GM21367 (cell line): ENCODE data around the gene MEGF11.
"Not testable (repeated sequence)": the region's sequence is repeated elsewhere in the genome, so short reads cannot be mapped to it uniquely, and the experiment has no call there.

Experiments
- ATAC-seq: cut with Tn5 transposase; IDR thresholded peaks from one replicate; pipeline ENCODE4 v1.9.1; 2021; ENCODE audit not compliant: unreplicated experiment

MEGF11 gene

GRCh38 chr15:66276546-66276945, 23.0 kb upstream of the MEGF11 start:
- ATAC-seq: no peak

DNA sequence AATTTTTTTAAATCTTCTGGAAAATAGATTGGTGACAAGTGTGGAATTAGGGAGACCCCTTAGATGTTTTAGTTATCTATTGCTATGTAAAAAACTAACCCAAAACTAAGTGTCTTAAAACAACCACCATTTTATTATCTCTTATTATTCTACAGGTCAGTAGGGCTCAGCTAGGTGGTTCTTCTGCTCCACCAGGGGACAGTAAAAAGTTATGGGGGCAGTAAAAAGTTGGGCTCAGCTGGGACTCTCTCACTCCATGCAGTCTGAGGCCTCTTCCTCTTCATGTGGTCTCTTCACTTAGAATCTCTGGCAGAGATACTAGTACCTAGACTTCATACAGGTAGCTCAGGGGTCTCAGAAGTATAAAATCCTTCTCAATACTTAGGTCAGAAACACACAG, 21.8 kb upstream of the MEGF11 start:
- no peak for ATAC-seq

- no peak for ATAC-seq
Measured at GRCh38 chr15:66270932-66271331, 17.4 kb upstream of the MEGF11 start.

GRCh38 chr15:66269326-66270090, 16.0 kb upstream of the MEGF11 start:
- no peak for ATAC-seq

DNA sequence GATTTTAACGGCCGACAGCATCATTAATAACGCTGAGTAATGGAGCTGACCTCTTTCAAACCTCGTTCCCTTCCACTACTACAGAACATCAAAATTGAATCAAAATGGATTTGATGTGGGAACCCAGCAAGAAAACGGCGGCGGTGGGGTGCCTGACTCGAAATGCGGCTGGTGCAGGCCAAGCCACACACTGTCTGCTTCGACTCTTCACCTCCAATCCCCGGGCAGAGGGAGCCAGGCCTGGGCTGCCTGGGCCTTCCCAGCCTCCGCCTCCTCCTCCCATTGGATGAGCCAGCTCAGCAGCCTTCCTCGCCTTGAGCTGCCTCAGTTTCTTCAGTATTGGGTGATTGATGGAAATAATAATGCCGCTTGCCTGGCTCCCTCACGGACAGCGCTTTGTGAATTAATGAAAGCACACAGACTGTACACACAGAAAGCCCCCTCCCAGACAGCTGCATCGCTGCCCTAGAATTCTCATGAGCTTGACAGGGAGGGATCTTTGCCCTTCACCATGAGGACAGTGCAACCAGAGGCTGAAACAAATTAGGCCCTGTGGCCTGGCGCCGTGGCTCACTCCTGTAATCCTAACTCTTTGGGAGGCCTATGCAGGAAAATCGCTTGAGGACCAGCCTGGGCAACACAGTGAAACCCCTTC, 11.4 kb upstream of the MEGF11 start:
- ATAC-seq: no peak

- not testable (repeated sequence) for ATAC-seq
Measured at GRCh38 chr15:66262837-66263236, 9.3 kb upstream of the MEGF11 start.

GRCh38 chr15:66261056-66261455, 7.5 kb upstream of the MEGF11 start:
- ATAC-seq: no peak

GRCh38 chr15:66256692-66257091, 3.1 kb upstream of the MEGF11 start:
- ATAC-seq: no peak

DNA sequence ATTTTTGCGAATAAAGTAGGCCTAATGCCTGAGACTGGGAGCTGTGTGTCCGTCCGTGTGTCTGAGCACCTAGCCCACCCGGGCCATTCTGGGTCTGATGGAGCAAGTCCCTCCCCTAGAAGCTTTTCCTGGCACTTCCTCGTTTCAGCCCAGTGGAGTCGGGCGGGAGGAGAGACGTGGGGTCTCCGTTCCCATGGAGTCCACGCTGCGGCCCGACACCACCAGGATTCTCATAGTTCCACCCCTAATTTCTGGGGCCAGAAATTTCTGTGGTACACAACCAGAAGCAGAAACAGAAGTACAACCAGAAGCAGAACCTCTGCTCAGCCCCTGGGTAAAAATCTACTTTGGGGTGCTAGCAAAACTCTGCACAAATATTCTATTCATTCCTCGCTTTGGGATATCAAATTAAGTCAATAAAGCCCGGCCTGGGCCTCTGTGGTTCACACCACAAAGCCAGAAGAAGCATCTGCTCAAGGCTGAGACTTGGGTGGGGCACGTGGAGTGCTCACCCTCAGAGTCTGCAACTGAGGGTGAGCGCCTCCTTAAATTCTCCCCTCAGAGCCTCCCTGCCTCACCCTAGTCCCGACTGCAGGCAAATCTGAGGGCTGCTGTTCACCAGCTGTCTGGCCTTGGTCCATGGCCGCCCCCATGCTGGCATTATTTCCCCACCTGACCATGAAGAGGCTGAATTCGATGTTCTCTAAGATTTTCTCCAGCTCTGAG, 1.6 kb upstream of the MEGF11 start:
- no peak for ATAC-seq

- ATAC-seq: no peak
Measured at GRCh38 chr15:66254089-66254950, 770 bp upstream of the MEGF11 start.

DNA sequence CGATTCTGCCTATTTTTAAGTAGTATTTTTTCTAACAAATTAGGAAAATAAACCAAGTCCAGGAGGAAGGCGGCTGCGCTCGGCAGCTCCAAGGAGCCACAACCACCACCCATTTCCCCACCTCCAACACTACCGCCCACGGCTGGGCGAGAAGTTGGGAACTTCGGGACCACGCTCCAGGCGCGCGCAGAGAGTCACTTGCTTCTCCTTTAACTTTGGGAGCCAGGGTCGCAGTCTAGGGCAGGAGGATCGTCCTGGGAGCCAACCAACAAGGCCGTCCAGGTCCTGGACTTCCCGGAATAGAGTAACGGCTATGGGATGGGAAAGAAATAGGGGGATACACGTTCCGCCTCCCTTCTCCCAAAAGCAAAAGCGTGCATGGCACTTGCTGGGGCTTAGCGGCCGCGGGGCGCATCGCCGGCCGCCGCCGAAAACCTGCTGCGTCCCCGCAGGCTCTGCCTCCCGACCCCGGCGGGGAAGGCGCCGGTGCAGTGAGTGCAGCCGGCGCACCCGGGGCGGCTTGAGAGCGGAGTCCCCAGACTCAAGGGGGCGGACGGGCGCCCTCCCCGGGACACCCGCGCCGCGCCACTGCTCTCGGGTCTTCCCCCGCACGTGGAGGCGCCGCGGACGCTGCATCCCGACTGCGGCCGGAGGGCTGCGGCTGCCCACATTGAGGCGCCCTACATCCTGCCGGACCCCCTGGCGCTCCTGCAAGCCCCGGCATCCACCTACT, 699 bp downstream of the MEGF11 start:
- no peak for ATAC-seq

GRCh38 chr15:66251790-66252684, 1.5 kb downstream of the MEGF11 start:
- ATAC-seq: no peak

DNA sequence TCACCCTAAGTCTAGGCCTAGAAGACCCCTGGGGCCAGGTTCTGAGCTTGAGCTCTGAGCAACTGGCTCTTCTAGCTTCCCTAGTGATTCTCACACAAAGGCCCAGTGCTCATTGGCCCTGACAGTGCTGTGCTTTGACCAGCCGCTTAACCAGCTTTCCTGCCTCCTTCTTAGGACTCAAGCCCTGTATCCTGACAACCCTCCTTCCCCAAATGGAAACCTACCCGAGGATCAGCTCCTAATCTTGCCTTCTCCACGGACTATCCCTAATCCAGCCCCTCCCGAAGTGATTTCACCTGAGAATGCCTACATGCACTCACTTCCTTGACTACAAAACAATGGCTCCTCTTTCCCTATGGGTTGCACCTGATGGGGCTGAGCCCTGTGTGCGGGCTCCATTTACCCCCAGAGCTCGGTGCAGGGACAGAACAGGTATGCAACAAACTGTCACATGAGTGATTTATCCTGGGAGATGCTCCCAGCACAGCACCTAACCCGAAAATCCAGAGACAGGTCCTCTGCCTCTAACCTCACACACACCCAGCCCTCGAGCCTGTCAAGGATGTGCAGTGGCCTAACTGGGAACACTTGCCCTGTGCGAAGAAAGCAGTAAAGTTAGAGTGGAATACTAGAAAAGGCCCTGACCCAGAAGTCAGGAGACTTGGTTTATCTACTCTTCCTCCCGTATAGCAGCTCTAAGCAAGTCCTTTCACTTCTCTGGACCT, 2.3 kb downstream of the MEGF11 start:
- no peak for ATAC-seq

DNA sequence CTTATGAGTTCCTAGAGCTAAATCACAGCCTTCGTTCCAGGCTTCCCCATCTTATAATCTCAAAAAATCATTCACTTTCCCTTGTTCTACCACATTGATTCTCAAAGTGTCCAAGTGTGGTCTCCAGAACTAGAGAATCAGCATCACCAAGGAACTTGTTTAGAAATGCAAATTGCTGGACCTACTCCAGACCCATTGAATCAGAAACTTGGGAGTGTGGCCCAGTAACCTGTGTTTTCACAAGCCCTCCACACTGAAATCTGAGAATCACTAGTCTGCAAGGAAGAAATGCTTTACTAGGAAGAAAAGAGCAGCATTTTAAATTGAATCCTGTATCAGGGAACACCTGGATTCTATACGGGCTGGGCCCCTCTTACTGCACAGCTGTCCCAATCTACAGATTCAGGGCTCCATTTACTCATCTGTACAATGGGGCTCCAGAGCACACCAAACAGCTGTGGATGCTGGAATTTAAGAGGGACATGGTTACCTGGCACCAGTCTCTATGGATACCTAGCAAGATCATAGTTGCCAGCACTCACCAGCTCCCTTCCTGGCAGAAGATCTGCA, 3.9 kb downstream of the MEGF11 start:
- no peak for ATAC-seq

GRCh38 chr15:66246937-66247336, 6.6 kb downstream of the MEGF11 start:
- no peak for ATAC-seq

DNA sequence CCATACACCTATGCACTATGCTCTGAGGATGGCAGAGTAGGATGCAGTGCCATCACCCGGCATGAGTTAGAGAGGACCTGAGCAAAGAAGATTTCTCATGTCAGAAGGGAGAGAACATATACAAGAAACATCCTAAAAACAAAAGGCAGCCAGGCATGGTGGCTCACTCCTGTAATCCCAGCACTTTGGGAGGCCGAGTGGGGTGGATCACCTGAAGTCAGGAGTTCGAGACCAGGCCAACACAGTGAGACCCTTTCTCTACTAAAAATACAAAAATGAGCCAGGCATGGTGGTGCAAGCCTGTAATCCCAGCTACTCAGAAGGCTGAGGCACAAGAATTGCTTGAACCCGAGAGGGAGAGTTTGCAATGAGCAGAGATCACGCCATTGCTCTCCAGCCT, 7.7 kb downstream of the MEGF11 start:
- not testable (repeated sequence) for ATAC-seq

DNA sequence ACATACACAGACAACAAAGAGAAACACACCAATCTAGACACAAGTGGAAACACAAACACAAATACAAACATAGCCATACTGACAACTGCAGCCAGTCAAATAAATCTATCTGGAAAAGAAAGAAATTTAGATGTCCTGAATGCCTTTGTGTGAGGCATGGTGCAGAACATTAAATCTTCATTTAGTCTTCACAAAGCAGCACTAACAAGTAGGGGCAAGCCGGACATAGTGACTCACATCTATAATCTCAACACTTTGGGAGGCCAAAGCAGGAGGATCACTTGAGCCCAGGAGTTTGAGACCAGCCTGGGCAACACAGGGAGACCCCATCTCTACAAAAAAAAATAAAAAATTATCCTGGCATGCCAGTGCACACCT, 11.7 kb downstream of the MEGF11 start:
- ATAC-seq: no peak

DNA sequence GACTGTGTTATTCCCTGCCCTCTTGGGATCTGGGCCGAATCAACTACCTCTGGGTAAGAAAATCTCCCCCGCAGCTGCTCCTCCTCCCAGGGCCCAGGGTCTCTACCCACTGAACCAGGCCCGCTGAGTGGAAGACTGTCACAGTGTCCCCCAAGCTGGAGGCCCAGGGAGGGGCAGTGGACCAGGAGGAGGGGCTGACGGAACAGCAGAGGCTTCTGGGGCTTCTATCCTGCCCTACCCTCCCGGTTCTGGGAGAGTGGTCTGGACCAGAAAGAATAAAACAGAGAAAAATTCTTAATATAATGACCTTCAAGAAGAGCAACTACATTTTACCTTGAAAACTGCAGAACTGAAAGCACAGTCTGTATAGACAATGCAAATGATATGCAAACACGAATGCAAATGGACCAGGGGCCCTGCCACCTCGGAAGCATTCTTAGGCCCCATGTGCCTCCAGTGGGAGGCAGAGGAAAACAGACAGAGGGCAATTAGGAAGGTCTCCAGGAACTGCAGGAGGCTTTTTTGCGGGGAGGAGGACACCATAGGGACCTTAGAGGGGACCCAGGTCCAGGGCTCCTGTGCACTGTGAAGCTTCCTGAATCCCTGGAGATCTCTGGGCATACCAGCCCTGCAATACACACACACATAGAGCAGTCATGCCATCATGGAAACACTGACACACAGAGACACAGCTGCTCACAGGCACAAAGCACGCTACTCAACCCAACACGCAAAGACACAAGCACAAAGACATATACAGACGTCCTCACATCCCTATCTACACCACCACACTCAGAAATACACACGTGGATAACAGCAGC, 12.3 kb downstream of the MEGF11 start:
- no peak for ATAC-seq
